Ovary (tissue), 3 donors: ENCODE measurements around the gene FUBP1.

Source experiments
- POLR2A ChIP-seq: fragments of 450-650 bp; IDR thresholded peaks from one replicate; pipeline ENCODE4 v1.6.1; 2017; ENCODE audit warnings: antibody characterized with exemption, mild to moderate bottlenecking, moderate library complexity
- TF ChIP-seq, protein P1 (sequence below), 3 donors: fragments of 450-650 bp in 2 of 3; fragments of 200-600 bp in 1 of 3; IDR thresholded peaks; one replicate each; pipeline versions ENCODE4 v1.5.1 to v1.8.0; 2016 to 2022; ENCODE audit warnings: antibody characterized with exemption in 3 of 3, mild to moderate bottlenecking in 1 of 3
- donor health status: DM: no; HTN: no; CAD: no.

DNA sequence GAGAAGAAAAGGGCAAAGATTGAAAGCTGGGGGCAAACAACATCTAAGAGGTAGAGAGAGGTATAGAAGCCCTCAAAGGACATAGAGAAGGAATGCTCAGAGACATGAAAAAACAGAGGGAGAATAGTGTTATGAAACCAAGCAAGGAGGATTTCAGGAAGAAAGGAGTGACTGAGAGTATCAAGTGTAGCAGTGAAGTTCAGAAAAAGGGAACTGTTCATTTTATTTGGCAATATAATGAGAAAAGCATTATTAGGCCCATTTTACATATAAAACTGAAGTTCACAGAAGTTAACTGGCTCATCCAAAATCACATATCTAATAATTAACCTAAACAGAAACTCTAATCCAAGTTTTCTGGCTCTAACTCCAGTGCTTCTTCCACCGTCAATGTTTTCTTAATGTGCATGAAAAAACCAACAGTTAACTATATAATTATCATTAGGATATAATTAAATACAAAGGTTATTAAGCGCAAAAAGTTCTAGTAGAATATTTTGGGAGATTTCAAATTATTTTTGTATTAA is 72.8 kb downstream of the FUBP1 start:
- no peak for TF ChIP-seq POLR2A
- TF ChIP-seq, protein P1, sequence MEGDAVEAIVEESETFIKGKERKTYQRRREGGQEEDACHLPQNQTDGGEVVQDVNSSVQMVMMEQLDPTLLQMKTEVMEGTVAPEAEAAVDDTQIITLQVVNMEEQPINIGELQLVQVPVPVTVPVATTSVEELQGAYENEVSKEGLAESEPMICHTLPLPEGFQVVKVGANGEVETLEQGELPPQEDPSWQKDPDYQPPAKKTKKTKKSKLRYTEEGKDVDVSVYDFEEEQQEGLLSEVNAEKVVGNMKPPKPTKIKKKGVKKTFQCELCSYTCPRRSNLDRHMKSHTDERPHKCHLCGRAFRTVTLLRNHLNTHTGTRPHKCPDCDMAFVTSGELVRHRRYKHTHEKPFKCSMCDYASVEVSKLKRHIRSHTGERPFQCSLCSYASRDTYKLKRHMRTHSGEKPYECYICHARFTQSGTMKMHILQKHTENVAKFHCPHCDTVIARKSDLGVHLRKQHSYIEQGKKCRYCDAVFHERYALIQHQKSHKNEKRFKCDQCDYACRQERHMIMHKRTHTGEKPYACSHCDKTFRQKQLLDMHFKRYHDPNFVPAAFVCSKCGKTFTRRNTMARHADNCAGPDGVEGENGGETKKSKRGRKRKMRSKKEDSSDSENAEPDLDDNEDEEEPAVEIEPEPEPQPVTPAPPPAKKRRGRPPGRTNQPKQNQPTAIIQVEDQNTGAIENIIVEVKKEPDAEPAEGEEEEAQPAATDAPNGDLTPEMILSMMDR (IDR thresholded peaks at IDR 0.05), result no peak
